Measurements from ENCODE around the gene AOPEP. TPM values are rescaled to one million over a fixed set of nuclear protein-coding genes. Genes with fewer than 3 reads are reported as not detected.

The AOPEP gene
- total RNA-seq, 1 experiment from 2014 or later: 14.4 TPM

GRCh38 chr9:94699715-94700373, 26.7 kb upstream of the AOPEP start (continued):
- TF ChIP-seq ZBTB21 (CRISPR knock-in tag; IDR thresholded peaks at IDR 0.05; ENCODE audit: borderline replicate concordance): no peak
- no peak for TF ChIP-seq SP1 (CRISPR knock-in tag; conservative IDR thresholded peaks at IDR 0.05)
- TF ChIP-seq NR3C1 (CRISPR knock-in tag; conservative IDR thresholded peaks at IDR 0.05; ENCODE audit: low read depth): no peak
- TF ChIP-seq AR (CRISPR knock-in tag; IDR thresholded peaks at IDR 0.05): no peak
- TF ChIP-seq SMAD4 (CRISPR knock-in tag; IDR thresholded peaks at IDR 0.05): no peak
- TF ChIP-seq RELA (CRISPR knock-in tag; IDR thresholded peaks at IDR 0.05; ENCODE audit: borderline replicate concordance): no peak
- TF ChIP-seq JAZF1 (CRISPR knock-in tag; IDR thresholded peaks at IDR 0.05): no peak

- H3K4me3 Mint-ChIP-seq: no peak overlapping the region
- no peaks in the 10 kb centered on the region for H3K36me3 Mint-ChIP-seq
- TF ChIP-seq GTF2I (CRISPR knock-in tag; conservative IDR thresholded peaks at IDR 0.05): no peak
- TF ChIP-seq ATF1 (CRISPR knock-in tag; IDR thresholded peaks at IDR 0.05): no peak
- no peak for TF ChIP-seq HMGA2 (CRISPR knock-in tag; IDR thresholded peaks at IDR 0.05)
- TF ChIP-seq HMGXB4 (CRISPR knock-in tag; IDR thresholded peaks at IDR 0.05): no peak
- TF ChIP-seq ZNF121 (CRISPR knock-in tag; IDR thresholded peaks at IDR 0.05): no peak
- no peak for TF ChIP-seq TEAD1 (CRISPR knock-in tag; IDR thresholded peaks at IDR 0.05)
- H3K27me3 Mint-ChIP-seq (ENCODE audit: low read depth): no peaks in the 10 kb centered on the region
- no peak overlapping the region for H3K27ac Mint-ChIP-seq
- DNase-seq (ENCODE audit: low spot score) (no peak), ATAC-seq (no peak)
- no peaks in the 10 kb centered on the region for H3K9me3 Mint-ChIP-seq
- H3K4me1 Mint-ChIP-seq: peaks cover 11% of the 10 kb centered on the region
- POLR2A ChIA-PET: no interaction called here
- CTCF ChIA-PET: no interaction called here
These were observed 26.1 kb upstream of the AOPEP start for GRCh38 chr9:94700445-94700844.

- ATAC-seq (no peak), DNase-seq (ENCODE audit: low spot score) (no peak)
- H3K36me3 Mint-ChIP-seq: no peaks in the 10 kb centered on the region
- H3K4me1 Mint-ChIP-seq: no peaks in the 10 kb centered on the region
- H3K27me3 Mint-ChIP-seq (ENCODE audit: low read depth): no peaks in the 10 kb centered on the region; the same call in 1 of the 2 replicates
- no peaks in the 10 kb centered on the region for H3K9me3 Mint-ChIP-seq
- ChIA-PET CTCF (no interaction called here), POLR2A (no interaction called here)
- H3K27ac Mint-ChIP-seq: no peak overlapping the region
- no peak overlapping the region for H3K4me3 Mint-ChIP-seq
- TF ChIP-seq FOXP1 (CRISPR knock-in tag; IDR thresholded peaks at IDR 0.05; ENCODE audit: borderline replicate concordance) (no peak), ATF2 (CRISPR knock-in tag; IDR thresholded peaks at IDR 0.05; ENCODE audit: borderline replicate concordance, low read depth) (no peak), NR3C1 (CRISPR knock-in tag; conservative IDR thresholded peaks at IDR 0.05; ENCODE audit: low read depth) (no peak), GTF2I (CRISPR knock-in tag; conservative IDR thresholded peaks at IDR 0.05) (no peak), ZSCAN18 (CRISPR knock-in tag; IDR thresholded peaks at IDR 0.05) (no peak), ELF4 (CRISPR knock-in tag; IDR thresholded peaks at IDR 0.05; ENCODE audit: low read depth) (no peak), ZNF281 (CRISPR knock-in tag; IDR thresholded peaks at IDR 0.05) (no peak), JAZF1 (CRISPR knock-in tag; IDR thresholded peaks at IDR 0.05) (no peak)
These were observed 22.9 kb upstream of the AOPEP start for GRCh38 chr9:94703488-94704140.

All from WTC11 (cell line).